Adipocyte (in vitro differentiated cells): ENCODE results near the gene UNC5B.

ENCODE experiments used
- DNase-seq: peaks from one replicate; pipeline ENCODE4 v3.0.0-alpha.2; 2015; ENCODE audit warnings: low read depth
- H3K27me3 ChIP-seq: replicated peaks from 2 replicates; pipeline ENCODE4 v1.7.0; 2013; ENCODE audit warnings: mild to moderate bottlenecking, low read length, moderate library complexity; ENCODE audit not compliant: control insufficient read depth, insufficient read depth
- H3K36me3 ChIP-seq: 2 replicates; pipeline ENCODE4 v1.7.0; 2013; ENCODE audit warnings: low read length, mild to moderate bottlenecking, moderate library complexity; ENCODE audit not compliant: control insufficient read depth, insufficient read depth, severe bottlenecking
- H3K4me1 ChIP-seq: 2 replicates; pipeline ENCODE4 v1.7.0; 2013; ENCODE audit warnings: mild to moderate bottlenecking, low read length, moderate library complexity; ENCODE audit not compliant: control insufficient read depth, insufficient read depth
- H3K4me3 ChIP-seq: 2 replicates; pipeline ENCODE4 v1.7.0; 2013; ENCODE audit warnings: mild to moderate bottlenecking, low read length, moderate library complexity
- H3K9ac ChIP-seq: 2 replicates; pipeline ENCODE4 v1.7.0; 2013; ENCODE audit warnings: mild to moderate bottlenecking, low read length, moderate library complexity
- H3K9me3 ChIP-seq: 2 replicates; pipeline ENCODE4 v1.7.0; 2013; ENCODE audit warnings: mild to moderate bottlenecking, low read length, moderate library complexity; ENCODE audit not compliant: control insufficient read depth

UNC5B gene

DNA sequence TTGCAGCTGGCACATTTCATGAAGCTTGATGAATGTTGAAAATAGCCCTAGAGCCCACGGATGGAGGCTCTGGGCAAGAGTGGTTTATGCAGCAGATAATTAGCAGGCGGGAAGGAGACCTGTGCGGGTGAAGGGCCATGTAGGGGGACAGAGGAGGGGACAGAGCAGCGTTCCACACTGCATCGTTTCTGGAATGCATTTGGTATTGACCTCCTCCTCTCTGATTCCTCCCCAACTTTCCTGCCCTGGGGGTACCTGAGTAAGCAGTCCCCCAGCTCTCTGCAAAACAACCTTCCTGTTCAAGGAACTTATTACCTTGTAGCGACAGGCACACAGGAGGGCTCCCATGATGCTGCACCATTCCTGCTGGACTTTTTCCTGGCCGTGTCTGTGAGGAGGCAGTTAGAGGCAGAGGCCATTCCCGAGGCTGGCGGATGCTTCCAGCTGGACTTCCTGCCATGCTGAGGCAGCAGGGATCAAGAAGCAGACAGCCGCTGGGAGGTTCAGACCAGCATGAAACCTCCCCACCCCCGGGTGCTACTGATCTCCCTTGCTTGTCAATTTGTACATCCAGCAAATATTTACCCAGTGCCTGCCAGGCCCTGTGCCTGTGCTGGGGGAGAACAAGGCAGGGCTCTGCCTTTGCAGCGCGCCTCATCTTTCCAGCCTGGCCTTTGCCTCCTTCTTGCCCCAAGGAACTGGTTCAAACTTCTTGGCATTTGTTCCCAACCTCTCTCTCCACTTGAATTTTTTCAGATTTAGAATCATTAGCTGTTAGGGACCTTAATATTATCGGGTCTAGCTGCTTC lies 135.4 kb downstream of the UNC5B start:
- Histone ChIP-seq H3K36me3 (no peaks in the 10 kb centered on the region), H3K9ac (no peak overlapping the region), H3K4me3 (no peak overlapping the region), H3K9me3 (no peaks in the 10 kb centered on the region), H3K4me1 (peaks cover 6% of the 10 kb centered on the region), H3K27me3 (no peaks in the 10 kb centered on the region)
- no peak for DNase-seq

DNA sequence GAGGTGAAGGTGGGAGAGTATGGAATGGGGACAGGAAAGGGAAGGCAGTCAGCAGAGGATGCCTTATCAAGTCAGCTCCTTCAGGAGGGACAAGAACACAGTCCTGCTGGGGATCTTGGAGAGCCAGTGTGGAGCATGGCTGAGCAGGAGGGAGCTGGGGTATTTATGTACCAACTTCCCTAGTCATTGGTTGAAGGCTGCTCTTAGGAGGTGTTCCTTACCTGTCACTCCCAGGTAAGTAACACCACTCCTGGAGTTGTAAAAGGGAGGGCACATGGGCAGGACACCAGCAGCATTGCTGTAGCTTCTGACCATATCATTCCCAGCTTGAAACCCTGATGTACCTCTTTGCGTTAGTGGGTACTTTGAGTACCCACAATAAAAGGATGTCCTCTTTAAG lies 136.5 kb downstream of the UNC5B start:
- Histone ChIP-seq H3K27me3 (no peaks in the 10 kb centered on the region), H3K9ac (no peak overlapping the region), H3K9me3 (no peaks in the 10 kb centered on the region), H3K4me1 (no peaks in the 10 kb centered on the region), H3K4me3 (no peak overlapping the region), H3K36me3 (no peaks in the 10 kb centered on the region)
- no peak for DNase-seq

DNA sequence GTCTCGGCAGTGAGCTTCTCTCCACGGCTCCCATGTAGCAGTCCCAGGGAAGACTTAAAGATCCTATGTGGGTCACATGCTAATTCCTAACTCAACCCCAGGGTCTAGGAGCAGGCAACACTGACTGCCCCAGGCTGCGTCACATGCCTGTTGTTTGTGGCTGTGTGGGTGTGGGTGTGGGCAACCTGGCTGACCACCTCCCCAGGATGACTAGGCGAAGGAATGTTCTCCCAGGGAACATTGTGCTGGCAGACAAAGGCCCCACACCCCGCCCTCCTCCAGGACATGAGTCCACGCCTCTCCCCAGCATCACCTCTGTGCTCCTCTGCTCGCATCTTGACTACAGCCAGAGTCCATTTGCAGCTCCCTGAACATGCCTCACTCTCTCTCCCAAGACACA lies 137.0 kb downstream of the UNC5B start:
- no peak for DNase-seq
- no peak overlapping the region for H3K9ac ChIP-seq

DNA sequence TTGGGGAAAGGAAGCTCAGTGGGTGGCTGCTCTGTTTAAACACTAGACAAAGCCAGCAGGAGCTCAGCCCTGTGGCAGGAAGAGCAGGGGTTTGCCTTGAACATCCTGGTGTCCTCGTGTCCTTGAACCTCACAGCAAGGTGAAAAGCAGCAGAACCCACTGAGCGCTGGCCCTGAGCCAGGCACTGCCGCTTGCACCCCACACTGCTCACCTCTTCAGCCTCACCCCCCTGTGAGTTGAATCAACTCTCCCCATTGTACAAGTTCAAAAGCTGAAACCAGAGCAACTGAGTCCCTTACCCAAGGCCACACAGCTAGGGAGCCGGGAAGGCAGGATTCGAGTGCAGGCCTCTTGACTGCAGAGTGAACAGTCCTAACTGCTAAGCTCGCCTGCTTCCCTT lies 138.7 kb downstream of the UNC5B start:
- DNase-seq, result no peak
- H3K4me3 ChIP-seq, result no peak overlapping the region
- no peak overlapping the region for H3K9ac ChIP-seq
- H3K9me3 ChIP-seq, result no peaks in the 10 kb centered on the region
- no peaks in the 10 kb centered on the region for H3K36me3 ChIP-seq
- no peaks in the 10 kb centered on the region for H3K27me3 ChIP-seq
- no peaks in the 10 kb centered on the region for H3K4me1 ChIP-seq

More for the DNA sequence above, 137.0 kb downstream of the UNC5B start:
- no peaks in the 10 kb centered on the region for H3K27me3 ChIP-seq
- no peaks in the 10 kb centered on the region for H3K4me1 ChIP-seq
- no peaks in the 10 kb centered on the region for H3K9me3 ChIP-seq
- H3K36me3 ChIP-seq, result no peaks in the 10 kb centered on the region
- H3K4me3 ChIP-seq, result no peak overlapping the region

DNA sequence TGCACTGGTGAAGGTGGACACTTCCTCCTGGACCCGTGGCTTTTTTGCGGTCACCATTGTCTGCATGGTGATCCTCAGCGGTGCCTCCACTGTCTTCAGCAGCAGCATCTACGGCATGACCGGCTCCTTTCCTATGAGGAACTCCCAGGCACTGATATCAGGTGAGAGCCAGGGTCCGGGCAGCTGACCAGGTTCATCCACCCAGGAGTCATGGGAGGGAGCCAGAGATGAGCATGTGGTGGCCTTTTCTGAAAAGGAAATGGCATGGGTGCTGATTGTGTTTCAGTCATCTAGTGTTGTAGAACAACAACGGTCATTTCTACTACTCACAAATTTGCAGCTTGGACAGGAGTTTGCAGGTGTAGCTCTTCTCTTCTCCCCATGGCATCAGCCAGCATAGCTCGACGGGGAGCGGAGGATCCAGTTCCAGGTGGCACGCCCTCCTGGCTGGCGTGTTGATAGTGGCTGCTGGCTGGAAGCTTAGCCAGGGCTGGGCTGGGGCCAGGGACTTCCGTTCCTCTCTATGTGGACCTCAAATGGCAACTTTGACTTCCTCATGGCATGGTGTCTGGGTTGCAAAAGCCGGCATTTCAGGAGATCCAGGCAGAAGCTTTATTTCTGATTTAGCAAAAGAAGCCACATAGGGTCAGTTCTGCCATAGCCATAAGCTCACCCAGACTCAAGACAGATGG lies 139.4 kb downstream of the UNC5B start:
- no peak overlapping the region for H3K4me3 ChIP-seq
- DNase-seq, result no peak
- H3K36me3 ChIP-seq, result no peaks in the 10 kb centered on the region
- no peak overlapping the region for H3K9ac ChIP-seq
- H3K4me1 ChIP-seq, result no peaks in the 10 kb centered on the region
- no peaks in the 10 kb centered on the region for H3K27me3 ChIP-seq
- no peaks in the 10 kb centered on the region for H3K9me3 ChIP-seq
